ENCODE results near the gene CDH23. TPM values are rescaled to one million over a fixed set of nuclear protein-coding genes. Genes with fewer than 3 reads are reported as not detected.

CDH23 gene
- polyA plus RNA-seq, 1 donor from 2014 or later, result 6.6 TPM

- TF ChIP-seq TAF1 (IDR thresholded peaks at IDR 0.05; ENCODE audit: low read depth) (no peak), EP300 (conservative IDR thresholded peaks at IDR 0.05; ENCODE audit: poor library complexity, severe bottlenecking) (no peak), EZH2 (IDR thresholded peaks at IDR 0.05; ENCODE audit: borderline replicate concordance, insufficient read depth, low read length, poor library complexity, severe bottlenecking) (no peak), RAD21 (conservative IDR thresholded peaks at IDR 0.05) (no peak), MXI1 (conservative IDR thresholded peaks at IDR 0.05; ENCODE audit: poor library complexity, severe bottlenecking) (no peak), POLR2AphosphoS5 (IDR thresholded peaks at IDR 0.05) (no peak), CTCF (IDR thresholded peaks at IDR 0.05; ENCODE audit: poor library complexity, severe bottlenecking) (no peak), SMC3 (conservative IDR thresholded peaks at IDR 0.05; ENCODE audit: poor library complexity) (no peak)
- TF ChIP-seq, protein P1, sequence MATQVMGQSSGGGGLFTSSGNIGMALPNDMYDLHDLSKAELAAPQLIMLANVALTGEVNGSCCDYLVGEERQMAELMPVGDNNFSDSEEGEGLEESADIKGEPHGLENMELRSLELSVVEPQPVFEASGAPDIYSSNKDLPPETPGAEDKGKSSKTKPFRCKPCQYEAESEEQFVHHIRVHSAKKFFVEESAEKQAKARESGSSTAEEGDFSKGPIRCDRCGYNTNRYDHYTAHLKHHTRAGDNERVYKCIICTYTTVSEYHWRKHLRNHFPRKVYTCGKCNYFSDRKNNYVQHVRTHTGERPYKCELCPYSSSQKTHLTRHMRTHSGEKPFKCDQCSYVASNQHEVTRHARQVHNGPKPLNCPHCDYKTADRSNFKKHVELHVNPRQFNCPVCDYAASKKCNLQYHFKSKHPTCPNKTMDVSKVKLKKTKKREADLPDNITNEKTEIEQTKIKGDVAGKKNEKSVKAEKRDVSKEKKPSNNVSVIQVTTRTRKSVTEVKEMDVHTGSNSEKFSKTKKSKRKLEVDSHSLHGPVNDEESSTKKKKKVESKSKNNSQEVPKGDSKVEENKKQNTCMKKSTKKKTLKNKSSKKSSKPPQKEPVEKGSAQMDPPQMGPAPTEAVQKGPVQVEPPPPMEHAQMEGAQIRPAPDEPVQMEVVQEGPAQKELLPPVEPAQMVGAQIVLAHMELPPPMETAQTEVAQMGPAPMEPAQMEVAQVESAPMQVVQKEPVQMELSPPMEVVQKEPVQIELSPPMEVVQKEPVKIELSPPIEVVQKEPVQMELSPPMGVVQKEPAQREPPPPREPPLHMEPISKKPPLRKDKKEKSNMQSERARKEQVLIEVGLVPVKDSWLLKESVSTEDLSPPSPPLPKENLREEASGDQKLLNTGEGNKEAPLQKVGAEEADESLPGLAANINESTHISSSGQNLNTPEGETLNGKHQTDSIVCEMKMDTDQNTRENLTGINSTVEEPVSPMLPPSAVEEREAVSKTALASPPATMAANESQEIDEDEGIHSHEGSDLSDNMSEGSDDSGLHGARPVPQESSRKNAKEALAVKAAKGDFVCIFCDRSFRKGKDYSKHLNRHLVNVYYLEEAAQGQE (IDR thresholded peaks at IDR 0.05; ENCODE audit: borderline replicate concordance), result no peak
- no peaks in the 10 kb centered on the region for H3K36me3 ChIP-seq (ENCODE audit: insufficient read depth, low read length)
- H3F3A ChIP-seq (ENCODE audit: insufficient read depth, low read length, poor library complexity, severe bottlenecking), result no peaks in the 10 kb centered on the region
- no peaks in the 10 kb centered on the region for H3K79me2 ChIP-seq (replicated peaks; ENCODE audit: insufficient read depth, low read length)
- no peak overlapping the region for H3K4me2 ChIP-seq (ENCODE audit: low read length)
- H3K4me3 ChIP-seq (ENCODE audit: low read length), result no peak overlapping the region
- H3K9me3 ChIP-seq (ENCODE audit: low read length), result no peaks in the 10 kb centered on the region
- no peaks in the 10 kb centered on the region for H3K9me2 ChIP-seq (ENCODE audit: insufficient read depth, low read length)
- H3K9ac ChIP-seq (ENCODE audit: low read length), result no peak overlapping the region
- no peaks in the 10 kb centered on the region for H4K20me1 ChIP-seq (ENCODE audit: insufficient read depth)
- H2AFZ ChIP-seq (ENCODE audit: low read depth, low read length), result no peak overlapping the region
- no peaks in the 10 kb centered on the region for H3K27me3 ChIP-seq (ENCODE audit: insufficient read depth, low read depth, low read length)
- H3K27ac ChIP-seq (ENCODE audit: low read length), result no peak overlapping the region
Measured at GRCh38 chr10:71476228-71477011, 79.7 kb downstream of the CDH23 start.

GRCh38 chr10:71478173-71478572, 81.5 kb downstream of the CDH23 start:
- Histone ChIP-seq H3K36me3 (ENCODE audit: insufficient read depth, low read length) (no peaks in the 10 kb centered on the region), H3K27ac (ENCODE audit: low read length) (no peak overlapping the region), H3K4me3 (ENCODE audit: low read length) (no peak overlapping the region), H2AFZ (ENCODE audit: low read depth, low read length) (no peak overlapping the region), H3K4me2 (ENCODE audit: low read length) (no peak overlapping the region), H3K9me2 (ENCODE audit: insufficient read depth, low read length) (no peaks in the 10 kb centered on the region), H3K9ac (ENCODE audit: low read length) (no peak overlapping the region), H3F3A (ENCODE audit: insufficient read depth, low read length, poor library complexity, severe bottlenecking) (no peaks in the 10 kb centered on the region), H3K79me2 (replicated peaks; ENCODE audit: insufficient read depth, low read length) (no peaks in the 10 kb centered on the region), H4K20me1 (ENCODE audit: insufficient read depth) (no peaks in the 10 kb centered on the region), H3K27me3 (ENCODE audit: insufficient read depth, low read depth, low read length) (no peaks in the 10 kb centered on the region), H3K9me3 (ENCODE audit: low read length) (no peaks in the 10 kb centered on the region)
- TF ChIP-seq CTCF (IDR thresholded peaks at IDR 0.05; ENCODE audit: poor library complexity, severe bottlenecking), result no peak

All from neural cell (in vitro differentiated cells).